Retinal pigment epithelial cell (primary cell): ENCODE data around the gene PNPLA5.

ENCODE experiments used
- DNase-seq: peaks from one replicate; pipeline ENCODE4 v3.0.0-alpha.2; 2010; ENCODE audit warnings: low read depth
- H3K4me3 ChIP-seq: 2 replicates; pipeline ENCODE4 v1.5.1; 2011; ENCODE audit warnings: mild to moderate bottlenecking, low read length, control low read depth, moderate library complexity
- TF ChIP-seq, protein P1 (sequence below): conservative IDR thresholded peaks from 2 replicates; pipeline ENCODE4 v1.5.1; 2011; ENCODE audit warnings: low read depth, low read length, control low read depth, inconsistent platforms

PNPLA5 gene

DNA sequence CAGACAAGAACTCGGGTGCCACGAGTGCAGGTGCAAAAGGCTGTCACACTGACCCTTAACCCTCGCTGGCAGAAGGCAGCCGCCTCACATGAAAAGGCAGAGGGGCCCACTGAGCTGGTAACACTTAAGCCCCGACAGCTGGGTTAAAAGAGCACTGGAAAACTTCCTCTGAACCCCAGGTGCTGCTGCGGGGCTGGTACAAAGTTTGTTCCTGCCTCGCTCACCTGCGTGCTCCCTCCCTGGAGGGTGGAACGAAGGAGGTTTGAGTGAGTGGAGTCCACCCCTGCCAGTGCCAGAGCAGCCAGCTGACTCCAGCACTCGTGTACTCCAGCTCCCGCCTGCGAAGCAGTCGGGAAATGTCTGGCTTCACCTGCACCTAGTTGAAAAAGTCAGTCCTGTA, 42.1 kb downstream of the PNPLA5 start:
- no peak for DNase-seq
- no peak overlapping the region for H3K4me3 ChIP-seq
- TF ChIP-seq, protein P1, sequence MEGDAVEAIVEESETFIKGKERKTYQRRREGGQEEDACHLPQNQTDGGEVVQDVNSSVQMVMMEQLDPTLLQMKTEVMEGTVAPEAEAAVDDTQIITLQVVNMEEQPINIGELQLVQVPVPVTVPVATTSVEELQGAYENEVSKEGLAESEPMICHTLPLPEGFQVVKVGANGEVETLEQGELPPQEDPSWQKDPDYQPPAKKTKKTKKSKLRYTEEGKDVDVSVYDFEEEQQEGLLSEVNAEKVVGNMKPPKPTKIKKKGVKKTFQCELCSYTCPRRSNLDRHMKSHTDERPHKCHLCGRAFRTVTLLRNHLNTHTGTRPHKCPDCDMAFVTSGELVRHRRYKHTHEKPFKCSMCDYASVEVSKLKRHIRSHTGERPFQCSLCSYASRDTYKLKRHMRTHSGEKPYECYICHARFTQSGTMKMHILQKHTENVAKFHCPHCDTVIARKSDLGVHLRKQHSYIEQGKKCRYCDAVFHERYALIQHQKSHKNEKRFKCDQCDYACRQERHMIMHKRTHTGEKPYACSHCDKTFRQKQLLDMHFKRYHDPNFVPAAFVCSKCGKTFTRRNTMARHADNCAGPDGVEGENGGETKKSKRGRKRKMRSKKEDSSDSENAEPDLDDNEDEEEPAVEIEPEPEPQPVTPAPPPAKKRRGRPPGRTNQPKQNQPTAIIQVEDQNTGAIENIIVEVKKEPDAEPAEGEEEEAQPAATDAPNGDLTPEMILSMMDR, result no peak

DNA sequence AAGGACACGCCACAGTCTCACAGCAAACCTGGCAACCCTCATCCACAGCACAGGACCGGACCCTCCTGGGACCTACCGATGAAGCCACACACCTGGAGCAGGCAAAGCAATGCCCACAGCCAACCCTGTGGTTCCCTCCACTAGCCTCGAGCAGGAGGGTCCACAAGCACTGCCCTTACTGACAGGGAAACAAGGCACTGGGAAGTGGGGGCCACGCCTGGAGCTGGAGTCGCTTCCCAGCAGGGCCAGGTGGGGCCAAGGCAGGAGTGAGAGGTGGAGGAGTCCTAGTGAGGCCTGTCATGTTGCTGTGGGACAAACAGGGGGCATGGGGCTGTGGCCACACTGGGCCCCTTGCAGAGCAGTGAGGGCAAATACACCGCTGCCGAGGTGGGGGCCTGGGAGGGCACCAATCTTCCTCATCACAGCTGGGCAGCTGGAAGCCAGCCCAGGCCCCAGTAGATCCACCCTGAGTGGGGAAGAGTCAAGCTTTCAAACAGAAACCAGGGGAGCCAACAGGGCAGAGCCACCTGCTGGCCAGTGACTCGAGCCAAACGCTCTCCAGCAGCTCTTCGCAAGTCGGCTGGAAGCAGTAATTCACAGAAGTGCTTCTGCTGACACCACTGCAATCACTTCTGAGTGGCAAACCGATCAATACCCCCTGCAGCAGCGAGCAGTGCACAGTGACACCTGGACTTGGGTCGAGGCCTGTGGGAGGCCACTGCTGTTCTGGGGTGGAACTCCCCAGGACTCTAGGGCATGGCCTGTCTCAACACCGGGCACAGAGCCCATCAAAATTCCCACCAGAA, 43.2 kb downstream of the PNPLA5 start:
- no peak for DNase-seq
- no peak overlapping the region for H3K4me3 ChIP-seq
- TF ChIP-seq, protein P1, result peak; percentile 62

DNA sequence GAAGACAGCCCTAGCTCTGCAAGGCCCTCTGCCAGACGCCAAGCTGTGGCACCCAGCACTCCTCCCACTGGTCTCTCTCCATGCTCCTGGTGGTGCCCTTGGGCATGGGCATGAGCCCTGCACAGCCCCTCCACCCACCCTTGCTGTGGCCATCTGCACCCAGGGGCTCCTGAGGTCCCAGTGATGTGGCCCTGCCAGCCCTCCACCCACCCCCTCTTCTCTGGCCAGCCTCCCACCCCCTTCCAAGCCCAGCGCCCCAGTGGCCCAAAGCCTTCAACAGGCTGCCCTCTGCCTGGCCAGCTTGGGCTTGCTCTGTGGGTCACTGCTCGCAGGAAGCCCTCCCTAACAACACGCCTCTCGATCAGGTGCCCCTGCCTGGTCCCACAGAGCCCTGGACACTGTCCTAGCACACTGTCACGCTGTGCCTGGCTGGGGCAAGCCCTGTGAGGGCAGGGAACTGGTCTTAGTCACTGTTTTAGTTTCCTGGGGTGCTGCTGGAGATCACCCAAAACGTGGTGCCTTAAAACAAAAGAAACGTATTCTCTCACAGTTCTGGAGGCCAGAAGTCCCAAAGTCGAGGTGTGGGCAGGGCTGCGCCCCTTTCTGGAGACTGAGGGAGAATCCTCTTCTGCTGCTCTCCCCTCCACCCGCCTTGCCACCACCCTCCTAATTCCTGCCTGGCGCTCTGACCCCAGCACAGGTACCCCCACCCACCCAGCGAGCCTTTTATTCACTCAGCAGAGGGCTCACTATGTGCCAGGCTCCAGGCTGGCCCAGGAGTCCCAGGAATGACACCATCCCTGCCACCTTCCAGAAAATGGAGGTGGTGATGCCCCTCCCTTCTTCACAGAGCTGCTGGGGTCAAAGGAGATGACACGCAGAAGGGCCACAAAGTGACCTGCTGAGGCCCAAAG, 44.2 kb downstream of the PNPLA5 start:
- TF ChIP-seq, protein P1, result no peak
- H3K4me3 ChIP-seq, result no peak overlapping the region
- DNase-seq, result no peak

DNA sequence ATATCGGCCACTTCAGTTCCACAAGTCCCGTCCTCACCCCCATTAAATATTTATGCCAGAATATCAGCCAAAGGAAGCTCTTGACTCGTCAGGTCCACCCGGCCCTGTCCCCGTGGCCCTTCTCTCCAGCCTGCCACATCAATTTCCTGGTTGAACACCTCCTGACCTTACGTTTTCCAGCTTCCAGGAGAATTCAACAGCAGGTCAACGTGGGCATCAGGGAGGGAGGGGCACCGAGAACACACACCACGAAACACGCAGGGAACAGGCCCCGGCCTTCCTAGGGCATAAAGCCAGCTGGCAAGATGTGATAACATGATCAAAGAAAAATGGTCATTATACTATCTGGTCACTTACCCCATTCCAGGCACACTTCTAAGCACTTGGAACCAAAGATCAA, 44.8 kb downstream of the PNPLA5 start:
- TF ChIP-seq, protein P1, result no peak
- no peak for DNase-seq
- no peak overlapping the region for H3K4me3 ChIP-seq

DNA sequence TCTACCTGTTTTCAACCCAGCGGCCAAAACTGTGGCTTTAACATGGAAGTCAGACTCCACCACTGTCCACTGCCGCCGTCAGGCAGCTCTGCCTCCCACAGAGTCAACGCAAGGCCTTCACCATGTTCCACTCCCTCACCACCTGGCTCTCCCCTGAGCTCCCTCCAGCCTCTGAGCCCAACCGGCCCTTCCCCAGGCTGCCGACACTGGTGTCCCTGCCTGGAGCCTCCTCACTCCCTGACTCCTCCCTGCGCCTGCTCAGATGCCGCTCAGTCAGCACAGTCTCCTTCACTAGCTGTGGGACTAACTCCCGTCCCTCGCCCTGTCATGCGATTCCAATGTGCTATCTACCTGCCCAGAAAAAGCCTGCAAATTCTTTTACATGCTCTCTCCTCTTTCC, 45.8 kb downstream of the PNPLA5 start:
- TF ChIP-seq, protein P1, result no peak
- DNase-seq, result no peak
- H3K4me3 ChIP-seq, result no peak overlapping the region

DNA sequence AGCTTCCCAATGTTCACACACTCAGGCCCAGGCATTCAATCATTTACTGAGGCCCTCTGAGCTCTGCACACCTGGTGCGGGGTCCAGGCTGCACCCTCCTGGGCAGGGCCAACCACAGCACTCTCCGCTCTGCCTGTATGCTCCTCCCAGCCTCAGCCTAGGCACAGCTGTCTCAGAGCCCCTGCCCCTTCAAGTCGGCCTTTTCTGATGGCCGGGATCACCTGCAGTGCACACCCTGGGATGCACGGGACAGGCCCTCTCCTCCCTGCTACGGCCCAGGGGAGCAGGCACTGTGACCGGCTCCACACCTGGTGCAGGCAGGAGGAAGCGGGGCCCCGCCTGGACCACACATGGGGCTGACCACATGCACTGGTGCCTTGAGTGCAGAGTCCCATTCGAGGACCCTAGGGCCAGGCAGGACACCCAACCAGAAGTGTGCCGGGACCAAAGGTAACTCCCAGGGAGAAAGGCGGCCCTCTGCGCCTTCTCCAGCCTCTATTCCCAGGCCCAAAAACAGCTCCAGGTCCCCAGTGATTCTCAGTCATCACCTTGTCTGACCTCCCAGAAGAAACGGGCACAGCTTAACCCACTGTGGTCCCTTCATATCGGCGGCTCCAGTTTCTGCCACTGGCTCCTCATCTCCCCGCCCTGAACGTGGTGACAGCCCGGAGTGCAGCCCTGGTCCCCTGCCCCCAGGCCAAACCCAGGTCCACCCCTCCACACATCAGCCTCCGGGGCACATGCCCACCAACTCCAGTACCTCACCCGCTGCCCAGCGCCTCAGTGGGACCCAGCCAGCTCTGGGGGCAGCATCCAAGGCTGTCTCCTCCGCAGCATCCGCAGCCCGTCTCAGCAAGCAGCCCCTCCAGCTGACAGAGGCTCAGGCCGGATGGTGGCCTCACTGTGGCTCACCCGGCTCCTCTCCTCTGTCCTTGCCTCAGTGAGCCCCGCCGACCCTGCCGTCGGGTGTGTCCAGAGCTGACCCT, 47.0 kb downstream of the PNPLA5 start:
- TF ChIP-seq, protein P1, result no peak
- no peak for DNase-seq
- H3K4me3 ChIP-seq, result no peak overlapping the region
